Activated T-helper 1 cell treated with anti-CD3 and anti-CD28 coated beads, Interleukin-2, amount 50 U/mL, for 16 hours (primary cell): Measurements from ENCODE around the gene LZTS3.
"Not testable (repeated sequence)": the region's sequence is repeated elsewhere in the genome, so short reads cannot be mapped to it uniquely, and the experiment has no call there.

Experiments
- DNase-seq, 2 donors: peaks; one replicate each; pipeline ENCODE4 v3.0.0-alpha.2; 2020; ENCODE audit warnings: low read depth in 1 of 2, low spot score in 1 of 2

LZTS3 gene

GRCh38 chr20:3141757-3142156 is 31.6 kb downstream of the LZTS3 start:
- no peak for DNase-seq

GRCh38 chr20:3137492-3137891 is 35.9 kb downstream of the LZTS3 start:
- DNase-seq = no peak

GRCh38 chr20:3135507-3136070 is 37.8 kb downstream of the LZTS3 start:
- DNase-seq = no peak

- no peak for DNase-seq
These were observed 39.2 kb downstream of the LZTS3 start for GRCh38 chr20:3134151-3134550.

GRCh38 chr20:3133155-3133554 is 40.2 kb downstream of the LZTS3 start:
- DNase-seq = no peak

- DNase-seq = no peak
These were observed 43.2 kb downstream of the LZTS3 start for GRCh38 chr20:3130051-3130600.

GRCh38 chr20:3129094-3129493 is 44.3 kb downstream of the LZTS3 start:
- no peak for DNase-seq

GRCh38 chr20:3128275-3128984 is 44.9 kb downstream of the LZTS3 start:
- DNase-seq = no peak

- no peak for DNase-seq
These were observed 46.9 kb downstream of the LZTS3 start for GRCh38 chr20:3126527-3126859.

- DNase-seq = not testable (repeated sequence)
These were observed 47.4 kb downstream of the LZTS3 start for GRCh38 chr20:3125776-3126526.

GRCh38 chr20:3124773-3125560 is 48.4 kb downstream of the LZTS3 start:
- not testable (repeated sequence) for DNase-seq

- DNase-seq = not testable (repeated sequence)
These were observed 49.2 kb downstream of the LZTS3 start for GRCh38 chr20:3124163-3124562.

- no peak for DNase-seq
These were observed 49.8 kb downstream of the LZTS3 start for GRCh38 chr20:3123542-3123941.

- no peak for DNase-seq
These were observed 51.3 kb downstream of the LZTS3 start for GRCh38 chr20:3121955-3122610.

- DNase-seq = no peak
These were observed 52.0 kb downstream of the LZTS3 start for GRCh38 chr20:3121271-3121911.

- no peak for DNase-seq
These were observed 54.3 kb downstream of the LZTS3 start for GRCh38 chr20:3119044-3119443.

- DNase-seq = not testable (repeated sequence)
These were observed 55.4 kb downstream of the LZTS3 start for GRCh38 chr20:3117839-3118379.

- no peak for DNase-seq
These were observed 57.0 kb downstream of the LZTS3 start for GRCh38 chr20:3116341-3116740.

- no peak for DNase-seq
These were observed 57.9 kb downstream of the LZTS3 start for GRCh38 chr20:3115190-3116107.
